GM12891 (cell line): Measurements from ENCODE around the gene BACE2.

Experiments
- DNase-seq: peaks from one replicate; pipeline ENCODE4 v3.0.0; 2011; ENCODE audit warnings: low spot score; ENCODE audit not compliant: insufficient read length
- FAIRE-seq: peaks from 2 replicates; lab custom pipeline; 2011; peaks lifted over from hg19 to GRCh38; lab: Jason Lieb, UNC
- PAX5 ChIP-seq: IDR thresholded peaks from 2 replicates; pipeline ENCODE4 v1.6.1; 2011; ENCODE audit warnings: low read length, moderate library complexity, mild to moderate bottlenecking; ENCODE audit not compliant: insufficient read depth, severe bottlenecking
- POLR2A ChIP-seq: IDR thresholded peaks from 2 replicates; pipeline ENCODE4 v1.6.1; 2011; ENCODE audit warnings: low read depth, low read length, control low read depth
- POLR2AphosphoS5 ChIP-seq: IDR thresholded peaks from 2 replicates; pipeline ENCODE4 v1.6.1; 2011; ENCODE audit warnings: low read depth, low read length, control low read depth
- POU2F2 ChIP-seq: IDR thresholded peaks from 2 replicates; pipeline ENCODE4 v1.6.1; 2011; ENCODE audit warnings: low read depth, mild to moderate bottlenecking, control low read depth, low read length, moderate library complexity
- SPI1 ChIP-seq: IDR thresholded peaks from 2 replicates; pipeline ENCODE4 v1.6.1; 2011; ENCODE audit warnings: low read depth, low read length, control low read depth
- TAF1 ChIP-seq: IDR thresholded peaks from 2 replicates; pipeline ENCODE4 v1.6.1; 2011; ENCODE audit warnings: low read depth, low read length, control low read depth

Gene BACE2

GRCh38 chr21:41136286-41136685 lies 31.7 kb upstream of the BACE2 start:
- FAIRE-seq (no peak), DNase-seq (no peak)
- no peak for TF ChIP-seq PAX5
- no peak for TF ChIP-seq POLR2A
- TF ChIP-seq POU2F2, result no peak
- TF ChIP-seq TAF1, result no peak
- TF ChIP-seq SPI1, result no peak
- no peak for TF ChIP-seq POLR2AphosphoS5

GRCh38 chr21:41137401-41137800 lies 30.6 kb upstream of the BACE2 start:
- FAIRE-seq (no peak), DNase-seq (no peak)
- TF ChIP-seq POLR2AphosphoS5 (no peak), SPI1 (no peak), TAF1 (no peak), POLR2A (no peak), POU2F2 (no peak), PAX5 (no peak)

- FAIRE-seq (no peak), DNase-seq (no peak)
- TF ChIP-seq SPI1 (no peak), TAF1 (no peak), PAX5 (no peak), POU2F2 (no peak), POLR2AphosphoS5 (no peak), POLR2A (no peak)
Observed at GRCh38 chr21:41137889-41138288, 30.1 kb upstream of the BACE2 start.

GRCh38 chr21:41138711-41139110 lies 29.2 kb upstream of the BACE2 start:
- FAIRE-seq (no peak), DNase-seq (no peak)
- TF ChIP-seq SPI1 (no peak), POU2F2 (no peak), POLR2A (no peak), TAF1 (no peak), POLR2AphosphoS5 (no peak), PAX5 (no peak)

GRCh38 chr21:41139275-41139674 lies 28.7 kb upstream of the BACE2 start:
- FAIRE-seq (no peak), DNase-seq (no peak)
- TF ChIP-seq POLR2AphosphoS5 (no peak), POLR2A (no peak), SPI1 (no peak), PAX5 (no peak), TAF1 (no peak), POU2F2 (no peak)

GRCh38 chr21:41139951-41140350 lies 28.0 kb upstream of the BACE2 start:
- DNase-seq, result no peak
- FAIRE-seq, result no peak
- TF ChIP-seq POLR2AphosphoS5 (no peak), TAF1 (no peak), PAX5 (no peak), POU2F2 (no peak), SPI1 (no peak), POLR2A (no peak)

- FAIRE-seq (no peak), DNase-seq (no peak)
- TF ChIP-seq SPI1, result no peak
- no peak for TF ChIP-seq POLR2A
- TF ChIP-seq POU2F2, result no peak
- TF ChIP-seq TAF1, result no peak
- TF ChIP-seq POLR2AphosphoS5, result no peak
- no peak for TF ChIP-seq PAX5
Observed at GRCh38 chr21:41141031-41141457, 26.9 kb upstream of the BACE2 start.

GRCh38 chr21:41142051-41142795 lies 25.7 kb upstream of the BACE2 start:
- DNase-seq (no peak), FAIRE-seq (no peak)
- TF ChIP-seq POLR2A, result no peak
- TF ChIP-seq POLR2AphosphoS5, result no peak
- TF ChIP-seq SPI1, result no peak
- TF ChIP-seq POU2F2, result no peak
- no peak for TF ChIP-seq TAF1
- no peak for TF ChIP-seq PAX5

GRCh38 chr21:41143596-41144325 lies 24.2 kb upstream of the BACE2 start:
- no peak for TF ChIP-seq POU2F2
- TF ChIP-seq POLR2A, result no peak
- DNase-seq (no peak), FAIRE-seq (no peak)

GRCh38 chr21:41147096-41147978 lies 20.6 kb upstream of the BACE2 start:
- TF ChIP-seq POU2F2 (no peak), PAX5 (no peak), TAF1 (no peak), POLR2AphosphoS5 (no peak), POLR2A (no peak), SPI1 (no peak)
- no peak for DNase-seq
- no peak for FAIRE-seq
